IMR-90 (cell line): Measurements from ENCODE around the gene TNNI3K. TPM values are rescaled to one million over a fixed set of nuclear protein-coding genes. Genes with fewer than 3 reads are reported as not detected.

Experiments
- ATAC-seq: fragments of 200-7000 bp; cut with Tn5 transposase; 2 replicates; pipeline ENCODE4 v1.9.1; 2020; ENCODE audit warnings: low read depth, mild to moderate bottlenecking, moderate library complexity
- BruUV-seq: library from RNA; stranded (reverse); fragments of 400-500 nt; replicated peaks from 2 replicates; lab custom pipeline; 2021; lab: Mats Ljungman, UMichigan
- CTCF ChIA-PET: fragments of 300-600 bp; formaldehyde crosslinking; extraction: SDS; loops from one replicate; lab custom pipeline; 2021; ENCODE audit warnings: antibody characterized with exemption; lab: Yijun Ruan, JAX
- POLR2A ChIA-PET: fragments of 300-600 bp; sonication (Branson Sonifier 250); formaldehyde crosslinking; loops from one replicate; lab custom pipeline; 2022; ENCODE audit warnings: antibody characterized with exemption; ENCODE audit not compliant: unreplicated experiment; lab: Charles Lee
- DNase-seq: peaks from one replicate; pipeline ENCODE4 v3.0.0; 2013
- H2AFZ ChIP-seq: replicated peaks from 2 replicates; pipeline ENCODE3; 2013; ENCODE audit warnings: low read length, mild to moderate bottlenecking; ENCODE audit not compliant: poor library complexity
- H2AK5ac ChIP-seq: 2 replicates; pipeline ENCODE4 v1.6.1; 2013; ENCODE audit warnings: low read depth, low read length, inconsistent platforms
- H2AK9ac ChIP-seq: replicated peaks from 2 replicates; pipeline ENCODE3; 2013; ENCODE audit warnings: mild to moderate bottlenecking, low read depth, low read length, moderate library complexity; ENCODE audit not compliant: poor library complexity
- H2BK120ac ChIP-seq: 2 replicates; pipeline ENCODE4 v1.6.1; 2013; ENCODE audit warnings: low read depth, low read length, inconsistent platforms
- H2BK15ac ChIP-seq: 3 replicates; pipeline ENCODE4 v1.6.1; 2013; ENCODE audit warnings: low read depth, low read length, inconsistent platforms
- H2BK20ac ChIP-seq: 2 replicates; pipeline ENCODE4 v1.6.1; 2013; ENCODE audit warnings: low read depth, mild to moderate bottlenecking, inconsistent platforms, low read length, moderate library complexity
- H2BK5ac ChIP-seq: 2 replicates; pipeline ENCODE4 v1.6.1; 2013; ENCODE audit warnings: mild to moderate bottlenecking, low read depth, low read length, inconsistent platforms; ENCODE audit not compliant: poor library complexity, severe bottlenecking
- H3K14ac ChIP-seq: replicated peaks from 2 replicates; pipeline ENCODE4 v1.6.1; 2013; ENCODE audit warnings: low read depth, low read length, inconsistent platforms
- H3K18ac ChIP-seq: 2 replicates; pipeline ENCODE4 v1.6.1; 2013; ENCODE audit warnings: low read depth, low read length, control low read depth
- H3K23ac ChIP-seq: 2 replicates; pipeline ENCODE4 v1.6.1; 2013; ENCODE audit warnings: low read depth, low read length, inconsistent platforms
- H3K27ac ChIP-seq: 2 replicates; pipeline ENCODE4 v1.5.1; 2013; ENCODE audit warnings: mild to moderate bottlenecking, control low read depth, low read length; ENCODE audit not compliant: insufficient read depth
- H3K27me3 ChIP-seq: 2 replicates; pipeline ENCODE4 v1.6.1; 2013; ENCODE audit warnings: low read length; ENCODE audit not compliant: control insufficient read depth, insufficient read depth
- H3K36me3 ChIP-seq: 2 replicates; pipeline ENCODE4 v1.6.1; 2013; ENCODE audit warnings: low read length, mixed read lengths; ENCODE audit not compliant: control insufficient read depth, insufficient read depth
- H3K4ac ChIP-seq: 2 replicates; pipeline ENCODE4 v1.6.1; 2013; ENCODE audit warnings: low read depth, low read length, inconsistent platforms
- H3K4me1 ChIP-seq: 2 replicates; pipeline ENCODE4 v1.6.1; 2013; ENCODE audit warnings: low read length, mixed read lengths; ENCODE audit not compliant: control insufficient read depth, insufficient read depth
- H3K4me2 ChIP-seq: 2 replicates; pipeline ENCODE4 v1.6.1; 2013; ENCODE audit warnings: low read depth, mild to moderate bottlenecking, control low read depth, low read length, moderate library complexity
- H3K4me3 ChIP-seq: 2 replicates; pipeline ENCODE4 v1.5.1; 2013; ENCODE audit warnings: low read depth, mild to moderate bottlenecking, control low read depth, low read length, moderate library complexity; ENCODE audit not compliant: insufficient read depth
- H3K56ac ChIP-seq: 2 replicates; pipeline ENCODE4 v1.6.1; 2013; ENCODE audit warnings: low read length, inconsistent platforms; ENCODE audit not compliant: insufficient read depth; ENCODE audit errors: extremely low read depth
- H3K79me1 ChIP-seq, 2 experiments: 2 replicates each; pipeline ENCODE4 v1.6.1; 2013; ENCODE audit warnings: low read length in 2 of 2, inconsistent platforms in 1 of 2, low read depth in 1 of 2
- H3K9ac ChIP-seq: 2 replicates; pipeline ENCODE4 v1.6.1; 2013; ENCODE audit warnings: low read depth, low read length, control low read depth
- H3K9me1 ChIP-seq: 2 replicates; pipeline ENCODE4 v1.6.1; 2013; ENCODE audit warnings: low read length, inconsistent platforms; ENCODE audit not compliant: insufficient read depth
- H3K9me3 ChIP-seq: 2 replicates; pipeline ENCODE4 v1.6.1; 2013; ENCODE audit warnings: low read length; ENCODE audit not compliant: control insufficient read depth, insufficient read depth
- H4K20me1 ChIP-seq: 2 replicates; pipeline ENCODE4 v1.6.1; 2013; ENCODE audit warnings: low read length, inconsistent platforms; ENCODE audit not compliant: insufficient read depth
- H4K5ac ChIP-seq: 2 replicates; pipeline ENCODE4 v1.6.1; 2013; ENCODE audit warnings: mild to moderate bottlenecking, low read depth, low read length, control low read depth
- H4K8ac ChIP-seq, 2 experiments: 2 replicates each; pipeline ENCODE4 v1.6.1; 2013; ENCODE audit warnings: low read depth in 2 of 2, low read length in 2 of 2, control low read depth in 1 of 2, inconsistent platforms in 1 of 2
- H4K91ac ChIP-seq: 2 replicates; pipeline ENCODE4 v1.6.1; 2013; ENCODE audit warnings: low read depth, low read length, inconsistent platforms; ENCODE audit not compliant: insufficient read depth
- BHLHE40 ChIP-seq: fragments of 150-350 bp; IDR thresholded peaks from 2 replicates; pipeline ENCODE4 v1.6.1; 2016; ENCODE audit warnings: mild to moderate bottlenecking, low read depth, low read length
- CEBPB ChIP-seq: IDR thresholded peaks from 2 replicates; pipeline ENCODE4 v1.6.1; 2012; ENCODE audit warnings: low read depth, low read length, improper control_type of control experiment
- CHD1 ChIP-seq: IDR thresholded peaks from 2 replicates; pipeline ENCODE4 v1.6.1; 2012; ENCODE audit warnings: low read depth, low read length, improper control_type of control experiment
- CTCF ChIP-seq: conservative IDR thresholded peaks from 2 replicates; pipeline ENCODE4 v1.5.1; 2012; ENCODE audit warnings: mild to moderate bottlenecking, low read depth, low read length, improper control_type of control experiment
- ELK1 ChIP-seq: fragments of 150-350 bp; IDR thresholded peaks from 2 replicates; pipeline ENCODE4 v1.6.1; 2016; ENCODE audit warnings: low read depth, mild to moderate bottlenecking, low read length, moderate library complexity, borderline replicate concordance
- FOS ChIP-seq: fragments of 150-350 bp; IDR thresholded peaks from 2 replicates; pipeline ENCODE4 v1.6.1; 2016; ENCODE audit warnings: low read depth, low read length
- MAFK ChIP-seq: IDR thresholded peaks from 2 replicates; pipeline ENCODE4 v1.6.1; 2012; ENCODE audit warnings: low read depth, low read length, improper control_type of control experiment
- MAZ ChIP-seq: IDR thresholded peaks from 2 replicates; pipeline ENCODE4 v1.6.1; 2012; ENCODE audit warnings: low read depth, mild to moderate bottlenecking, low read length, improper control_type of control experiment, moderate library complexity, borderline replicate concordance
- MXI1 ChIP-seq: IDR thresholded peaks from 2 replicates; pipeline ENCODE4 v1.6.1; 2012; ENCODE audit warnings: low read depth, mild to moderate bottlenecking, low read length, moderate library complexity, borderline replicate concordance
- NFE2L2 ChIP-seq: fragments of 150-350 bp; IDR thresholded peaks from 2 replicates; pipeline ENCODE4 v1.6.1; 2016; ENCODE audit warnings: low read depth, mild to moderate bottlenecking, low read length
- POLR2A ChIP-seq: IDR thresholded peaks from 2 replicates; pipeline ENCODE4 v1.6.1; 2012; ENCODE audit warnings: mild to moderate bottlenecking, low read depth, low read length
- RCOR1 ChIP-seq: IDR thresholded peaks from 2 replicates; pipeline ENCODE4 v1.6.1; 2012; ENCODE audit warnings: mild to moderate bottlenecking, low read length, improper control_type of control experiment; ENCODE audit not compliant: insufficient replicate concordance
- RFX5 ChIP-seq: IDR thresholded peaks from 2 replicates; pipeline ENCODE4 v1.8.0; 2012; ENCODE audit warnings: low read depth, mild to moderate bottlenecking, low read length, moderate library complexity
- SMC3 ChIP-seq: fragments of 150-350 bp; IDR thresholded peaks from 2 replicates; pipeline ENCODE4 v1.6.1; 2016; ENCODE audit warnings: low read depth, mild to moderate bottlenecking, antibody characterized with exemption, low read length, moderate library complexity
- WGBS, 2 experiments: methylation state at CpG; one replicate each; pipeline versions ENCODE4 v1.1.5 to v1.1.7; 2013; ENCODE audit warnings: missing lambda C conversion rate in 2 of 2; ENCODE audit not compliant: insufficient read length in 1 of 2; ENCODE audit errors: extremely low coverage in 2 of 2; 5-methylcytosine and 5-hydroxymethylcytosine counted together
- dilution Hi-C: fragments of 300-500 bp; cut with HindIII; formaldehyde crosslinking; loops from one replicate; pipeline ENCODE4 v1.14.3; 2018; ENCODE audit warnings: low sequenced_read_pairs; ENCODE audit not compliant: unreplicated experiment
- in situ Hi-C: fragments of 300-500 bp; cut with MboI; formaldehyde crosslinking; loops from 3 replicates; pipeline ENCODE4 v1.14.3; 2019; ENCODE audit warnings: low sequenced_read_pairs, inconsistent platforms, mixed read lengths
- intact Hi-C: fragments of 100-400 bp; cut with micrococcal nuclease; formaldehyde crosslinking; loops from 2 replicates; pipeline ENCODE4 v1.10.0; 2022
- polyA plus RNA-seq, 3 experiments: library from polyadenylated mRNA; depleted of rRNA; stranded (reverse); fragments of >200 nt; gene quantifications; 2 replicates each; pipeline ENCODE4 v1.2.3, GENCODE V29; 2012; ENCODE audit warnings: low replicate concordance in 1 of 3
- total RNA-seq: library from RNA; depleted of rRNA; stranded (reverse); fragments of >200 nt; gene quantifications from 2 replicates; pipeline ENCODE4 v1.2.3, GENCODE V29; 2012
- TF ChIP-seq, protein P1 (sequence below): fragments of 150-350 bp; IDR thresholded peaks from 2 replicates; pipeline ENCODE4 v1.6.1; 2017; ENCODE audit warnings: mild to moderate bottlenecking, antibody characterized with exemption, low read length, low read depth

TNNI3K gene
- total and polyA plus RNA-seq, 2 of the 4 experiments (the other 2 are of a cell fraction), result 0.90 to 1.3 TPM

DNA sequence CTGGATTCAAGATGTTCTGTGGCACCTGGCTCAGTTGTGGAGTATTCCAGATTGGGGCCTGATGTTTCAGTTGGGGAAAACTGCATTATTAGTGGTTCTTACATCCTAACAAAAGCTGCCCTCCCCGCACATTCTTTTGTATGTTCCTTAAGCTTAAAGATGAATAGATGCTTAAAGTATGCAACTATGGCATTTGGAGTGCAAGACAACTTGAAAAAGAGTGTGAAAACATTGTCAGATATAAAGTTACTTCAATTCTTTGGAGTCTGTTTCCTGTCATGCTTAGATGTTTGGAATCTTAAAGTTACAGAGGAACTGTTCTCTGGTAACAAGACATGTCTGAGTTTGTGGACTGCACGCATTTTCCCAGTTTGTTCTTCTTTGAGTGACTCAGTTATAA, 29.9 kb upstream of the TNNI3K start:
- H2BK5ac ChIP-seq, result peak overlapping the region; percentile 76
- no peak overlapping the region; the same call in 1 of the 2 replicates for H3K27ac ChIP-seq
- no peaks in the 10 kb centered on the region for H3K9me3 ChIP-seq
- peak overlapping the region; percentile 36; the same call in 1 of the 2 replicates for H3K9ac ChIP-seq
- no peaks in the 10 kb centered on the region for H4K20me1 ChIP-seq
- in situ Hi-C loops, result no loop called here
- no peak overlapping the region for H3K4ac ChIP-seq
- H2BK120ac ChIP-seq, result no peak overlapping the region
- H3K9me1 ChIP-seq, result no peaks in the 10 kb centered on the region
- H4K5ac ChIP-seq, result peak overlapping the region; percentile 30; the same call in 1 of the 2 replicates
- H2AFZ ChIP-seq, result no peak overlapping the region
- TF ChIP-seq NFE2L2 (no peak), MAZ (no peak), CTCF (no peak), BHLHE40 (no peak), CHD1 (no peak), CEBPB (no peak), MAFK (no peak), RCOR1 (no peak), SMC3 (no peak), RFX5 (no peak), POLR2A (no peak), FOS (no peak), ELK1 (no peak), MXI1 (no peak)
- TF ChIP-seq, protein P1, sequence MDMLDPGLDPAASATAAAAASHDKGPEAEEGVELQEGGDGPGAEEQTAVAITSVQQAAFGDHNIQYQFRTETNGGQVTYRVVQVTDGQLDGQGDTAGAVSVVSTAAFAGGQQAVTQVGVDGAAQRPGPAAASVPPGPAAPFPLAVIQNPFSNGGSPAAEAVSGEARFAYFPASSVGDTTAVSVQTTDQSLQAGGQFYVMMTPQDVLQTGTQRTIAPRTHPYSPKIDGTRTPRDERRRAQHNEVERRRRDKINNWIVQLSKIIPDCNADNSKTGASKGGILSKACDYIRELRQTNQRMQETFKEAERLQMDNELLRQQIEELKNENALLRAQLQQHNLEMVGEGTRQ, result no peak
- H3K27me3 ChIP-seq, result no peaks in the 10 kb centered on the region
- H3K79me1 ChIP-seq, result peaks cover 0 to 2% of the 10 kb centered on the region in 2 experiments; a peak in 1 of 4 replicates
- H3K36me3 ChIP-seq, result peaks cover 1% of the 10 kb centered on the region; the same call in 1 of the 2 replicates
- no peak overlapping the region for H3K23ac ChIP-seq
- BruUV-seq, result no TSS peak
- ChIA-PET POLR2A (no interaction called here), CTCF (interaction anchor here (1.0 kb wide), 1 partner anchor 263 kb away, joined by 3 read pairs; no protein-coding TSS in a partner anchor)
- H4K8ac ChIP-seq, result peak overlapping the region; percentile 51 to 71; a peak in 3 of 4 replicates
- peak overlapping the region; percentile 28; the same call in 1 of the 2 replicates for H3K4me2 ChIP-seq
- H3K4me1 ChIP-seq, result peaks cover 5% of the 10 kb centered on the region; the same call in 1 of the 2 replicates
- peak overlapping the region; percentile 16; the same call in 1 of the 2 replicates for H2BK20ac ChIP-seq
- H2AK5ac ChIP-seq, result no peak overlapping the region
- no peak overlapping the region for H3K56ac ChIP-seq
- no peak overlapping the region for H4K91ac ChIP-seq
- H2BK15ac ChIP-seq, result 0 out of 3 replicates have a peak overlapping the region, but pooled peaks have one; percentile 42
- WGBS, 2 experiments, result no CpG with 5 or more reads among the region's 2 CpGs
- peak overlapping the region; percentile 34; the same call in 1 of the 2 replicates for H3K18ac ChIP-seq
- DNase-seq (peak; percentile 64), ATAC-seq (peak; percentile 93)
- H2AK9ac ChIP-seq, result no peak overlapping the region
- intact Hi-C loops, result loop anchor here (5.0 to 10.0 kb wide), 2 partner anchors 222 to 260 kb away; no protein-coding TSS in a partner anchor
- H3K14ac ChIP-seq, result no peak overlapping the region
- dilution Hi-C loops, result no loop called here
- no peak overlapping the region for H3K4me3 ChIP-seq
